GM18951 (cell line): ENCODE measurements around the gene BPGM.

Source experiments
- POLR2A ChIP-seq: IDR thresholded peaks from 4 replicates; pipeline ENCODE4 v1.6.1; 2011; ENCODE audit warnings: mild to moderate bottlenecking; ENCODE audit not compliant: insufficient read length, insufficient read depth; ENCODE audit errors: extremely low read depth
- in situ Hi-C: fragments of 300-500 bp; cut with MboI; formaldehyde crosslinking; loops from one replicate; pipeline ENCODE4 v1.12.0; 2022; ENCODE audit warnings: low sequenced_read_pairs, mixed read lengths, inconsistent platforms; ENCODE audit not compliant: unreplicated experiment

The BPGM gene

DNA sequence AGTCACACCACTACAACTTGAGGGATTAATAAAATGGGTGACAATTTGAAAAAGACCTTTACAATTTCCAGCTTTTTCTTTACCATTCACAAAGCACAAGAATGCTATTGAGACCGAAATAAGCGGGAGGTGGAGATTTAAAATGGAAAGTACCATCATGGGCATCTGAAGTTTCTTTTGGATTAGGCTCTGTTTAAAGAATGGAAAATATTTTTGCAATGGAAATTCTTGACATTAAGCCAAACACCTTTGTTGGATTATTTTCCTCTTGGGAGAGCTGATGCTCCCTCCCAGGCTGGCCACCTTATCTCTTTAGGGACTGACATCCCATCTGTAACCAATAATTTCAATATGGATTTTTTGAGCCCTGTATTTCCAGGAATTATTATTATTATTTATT is 62.5 kb downstream of the BPGM start:
- TF ChIP-seq POLR2A, result no peak
- in situ Hi-C loops, result no loop called here

DNA sequence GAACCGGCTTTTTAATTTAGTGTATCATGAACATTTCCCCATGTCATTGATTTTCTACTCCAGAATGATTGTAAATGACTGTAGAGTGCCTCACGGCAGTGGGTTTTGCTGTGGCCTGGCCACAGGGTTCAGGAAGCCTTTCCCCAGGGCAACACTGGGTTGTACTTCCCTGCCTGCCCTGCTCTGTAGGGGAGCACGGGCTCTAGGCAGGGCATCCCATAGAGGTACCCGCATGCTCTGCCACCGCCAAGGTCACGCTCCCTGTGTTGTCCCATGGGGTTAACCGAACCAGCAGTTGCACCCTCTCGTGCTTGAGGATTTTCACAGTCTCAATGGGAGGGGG is 63.8 kb downstream of the BPGM start:
- in situ Hi-C loops, result no loop called here
- no peak for TF ChIP-seq POLR2A

GRCh38 chr7:134710854-134711624 is 64.4 kb downstream of the BPGM start:
- in situ Hi-C loops, result no loop called here
- no peak for TF ChIP-seq POLR2A

DNA sequence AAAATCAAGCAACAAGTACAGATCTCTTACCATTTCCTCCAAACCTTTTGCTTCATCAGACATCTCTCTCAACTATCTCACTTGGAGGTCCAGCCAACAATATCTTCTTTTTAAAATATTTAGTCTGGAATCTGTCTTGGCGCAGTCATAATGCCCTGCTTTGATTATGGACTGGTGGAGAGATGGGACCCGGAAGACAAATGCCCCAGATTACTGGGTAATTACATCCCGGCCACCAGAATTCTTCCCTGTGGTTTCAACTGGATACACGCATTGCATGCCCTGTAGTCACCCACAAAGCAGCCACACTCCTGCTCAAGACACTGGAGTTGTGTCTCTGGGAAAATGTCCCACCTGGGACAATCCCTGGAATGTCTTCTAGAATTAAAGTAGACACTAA is 65.5 kb downstream of the BPGM start:
- no peak for TF ChIP-seq POLR2A
- in situ Hi-C loops, result no loop called here

GRCh38 chr7:134714470-134715205 is 68.0 kb downstream of the BPGM start:
- TF ChIP-seq POLR2A, result no peak
- in situ Hi-C loops, result no loop called here

DNA sequence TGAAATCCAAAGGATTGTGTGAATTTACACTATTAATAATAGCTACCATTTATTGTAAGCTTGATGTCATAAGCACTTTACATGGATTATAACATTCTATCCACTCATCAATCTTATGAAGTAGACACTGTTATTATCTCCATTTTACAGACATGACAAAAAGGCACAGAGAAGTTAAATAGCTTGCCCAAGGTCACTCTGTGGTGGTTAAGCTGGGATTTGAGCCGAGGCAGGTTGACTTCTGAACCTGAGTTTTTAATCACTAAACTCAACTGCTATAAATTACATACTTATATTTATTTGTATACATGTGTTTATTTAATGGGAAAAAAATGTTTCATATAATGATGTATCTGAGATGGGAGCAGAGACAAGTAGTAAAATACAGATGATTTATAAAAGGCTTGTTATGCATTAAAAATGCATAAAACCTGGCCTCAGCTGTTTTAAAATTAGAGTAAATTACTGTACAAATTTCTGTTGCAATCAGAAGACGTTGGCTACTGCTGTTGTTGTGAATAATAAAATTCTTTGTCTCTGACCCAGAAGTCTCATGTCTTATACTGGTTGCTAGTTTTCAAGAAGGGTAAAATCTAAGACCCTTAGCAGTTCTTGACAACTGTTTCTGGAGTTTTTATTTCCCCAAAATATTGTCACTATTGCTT is 71.7 kb downstream of the BPGM start:
- in situ Hi-C loops, result no loop called here
- TF ChIP-seq POLR2A, result no peak

- no peak for TF ChIP-seq POLR2A
- in situ Hi-C loops, result no loop called here
Observed at GRCh38 chr7:134720091-134720935, 73.7 kb downstream of the BPGM start.

DNA sequence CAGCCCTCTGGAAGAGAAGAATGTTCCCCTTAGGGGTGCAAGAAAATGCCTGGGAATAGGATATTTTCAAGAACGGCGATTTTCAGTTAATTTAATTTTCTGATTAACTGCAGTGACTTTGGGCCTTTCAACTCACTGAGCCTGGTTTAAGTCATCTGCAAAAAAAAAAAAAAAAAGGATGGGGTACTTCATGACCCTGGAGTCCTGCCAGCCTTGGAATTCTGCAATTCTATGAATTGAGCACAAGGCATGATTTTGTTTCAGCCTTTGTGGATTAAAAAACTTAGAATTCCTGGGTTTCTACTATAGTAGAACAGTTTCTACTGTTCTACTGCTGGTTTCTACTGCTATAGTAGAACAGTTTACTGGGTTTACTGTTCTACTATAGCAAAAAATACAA is 74.5 kb downstream of the BPGM start:
- no peak for TF ChIP-seq POLR2A
- in situ Hi-C loops, result no loop called here

GRCh38 chr7:134722786-134723322 is 76.2 kb downstream of the BPGM start:
- in situ Hi-C loops, result no loop called here
- TF ChIP-seq POLR2A, result no peak

DNA sequence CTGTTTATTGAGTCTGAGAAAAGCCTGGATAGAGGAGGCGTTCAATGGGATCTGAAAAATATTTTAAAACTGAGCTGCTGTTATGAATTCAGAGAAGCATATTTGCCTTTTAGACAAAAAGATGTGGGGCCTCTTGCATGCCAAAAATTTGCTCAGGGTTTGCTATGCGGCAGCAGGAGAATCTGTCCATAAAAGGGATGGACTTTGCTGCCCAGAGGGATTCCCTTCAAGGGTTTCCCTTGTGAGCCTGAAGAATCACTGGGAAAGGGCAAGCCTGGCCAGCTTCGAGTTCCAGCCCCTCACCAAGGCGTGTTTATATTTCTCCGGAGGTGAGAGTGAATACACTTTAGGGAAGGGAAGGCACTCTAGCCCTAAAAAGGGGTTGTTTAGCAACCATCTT is 77.2 kb downstream of the BPGM start:
- TF ChIP-seq POLR2A, result no peak
- in situ Hi-C loops, result no loop called here

DNA sequence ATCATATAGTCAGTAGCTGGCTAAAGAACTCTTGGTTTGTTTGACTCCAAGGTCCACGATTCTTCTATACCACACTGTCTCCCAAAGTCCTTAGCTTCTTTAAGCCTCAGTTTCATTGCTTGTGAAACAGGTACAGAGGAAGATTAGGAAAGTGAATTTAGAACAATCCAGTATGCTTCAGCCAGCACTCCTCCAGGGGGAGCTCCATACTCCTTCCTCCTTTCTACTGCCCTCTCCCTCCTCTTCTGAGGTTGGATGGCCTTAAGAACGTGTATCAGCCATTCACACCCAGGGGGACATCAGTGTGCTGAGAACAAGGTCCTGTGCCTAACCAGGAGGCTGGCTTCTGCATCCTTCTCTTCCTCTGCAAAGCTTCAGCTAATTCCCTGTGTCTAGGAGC is 78.0 kb downstream of the BPGM start:
- in situ Hi-C loops, result no loop called here
- no peak for TF ChIP-seq POLR2A

DNA sequence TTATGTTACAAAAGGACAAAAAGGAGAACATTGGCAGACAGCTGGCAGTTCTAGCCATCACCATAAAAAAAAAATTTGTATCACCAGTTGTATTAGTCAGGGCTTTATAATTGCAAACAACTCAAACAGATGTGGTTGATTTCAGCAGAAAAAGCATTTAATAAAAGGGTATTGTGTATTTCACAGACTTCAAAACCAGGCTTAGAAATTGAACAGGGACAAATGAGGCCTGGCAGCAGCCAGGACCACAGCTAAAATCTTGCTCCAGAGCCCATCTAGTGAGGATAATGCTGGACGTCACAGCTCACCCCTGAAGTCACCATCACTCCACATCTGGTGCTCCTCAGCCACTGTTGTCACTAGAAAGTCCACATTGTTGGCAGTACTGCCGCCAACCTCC is 79.9 kb downstream of the BPGM start:
- TF ChIP-seq POLR2A, result no peak
- in situ Hi-C loops, result no loop called here

- in situ Hi-C loops, result no loop called here
- TF ChIP-seq POLR2A, result no peak
Observed at GRCh38 chr7:134727711-134728110, 81.1 kb downstream of the BPGM start.
